Mesodermal cell (in vitro differentiated cells): Measurements from ENCODE around the gene LRRC10B. TPM values are rescaled to one million over a fixed set of nuclear protein-coding genes. Genes with fewer than 3 reads are reported as not detected.
"Not testable (repeated sequence)": the region's sequence is repeated elsewhere in the genome, so short reads cannot be mapped to it uniquely, and the experiment has no call there.

ENCODE experiments used
- H3K27ac ChIP-seq: 2 replicates; pipeline ENCODE4 v1.7.0; 2013; ENCODE audit warnings: mild to moderate bottlenecking, low read depth, low read length, moderate library complexity; ENCODE audit not compliant: severe bottlenecking
- H3K36me3 ChIP-seq: 2 replicates; pipeline ENCODE4 v1.7.1; 2013; ENCODE audit warnings: mild to moderate bottlenecking, low read length, moderate library complexity; ENCODE audit not compliant: control insufficient read depth, insufficient read depth
- H3K4me1 ChIP-seq: one replicate; pipeline ENCODE4 v1.7.1; 2013; ENCODE audit warnings: mild to moderate bottlenecking, low read length; ENCODE audit not compliant: insufficient read depth, control insufficient read depth, poor library complexity, severe bottlenecking
- H3K4me3 ChIP-seq: 2 replicates; pipeline ENCODE4 v1.7.0; 2013; ENCODE audit warnings: low read length, control low read depth, mild to moderate bottlenecking; ENCODE audit not compliant: insufficient read depth, poor library complexity, severe bottlenecking; ENCODE audit errors: extremely low read depth
- H3K9me3 ChIP-seq: 2 replicates; pipeline ENCODE4 v1.7.1; 2013; ENCODE audit warnings: mild to moderate bottlenecking, low read length, moderate library complexity; ENCODE audit not compliant: control insufficient read depth
- WGBS, 2 experiments: methylation state at CpG; one replicate each; pipeline ENCODE4 v1.1.5; 2013; ENCODE audit warnings: missing lambda C conversion rate in 2 of 2; ENCODE audit not compliant: insufficient coverage in 2 of 2; 5-methylcytosine and 5-hydroxymethylcytosine counted together
- polyA plus RNA-seq, 2 experiments: library from polyadenylated mRNA; stranded (reverse); fragments of 50-300 nt; gene quantifications; one replicate each; pipeline ENCODE4 v1.2.3, GENCODE V29; 2013

LRRC10B gene
- polyA plus RNA-seq (2013, experiment 1 of 2), result 0.81 TPM
- polyA plus RNA-seq (2013, experiment 2 of 2), result 0.66 TPM

DNA sequence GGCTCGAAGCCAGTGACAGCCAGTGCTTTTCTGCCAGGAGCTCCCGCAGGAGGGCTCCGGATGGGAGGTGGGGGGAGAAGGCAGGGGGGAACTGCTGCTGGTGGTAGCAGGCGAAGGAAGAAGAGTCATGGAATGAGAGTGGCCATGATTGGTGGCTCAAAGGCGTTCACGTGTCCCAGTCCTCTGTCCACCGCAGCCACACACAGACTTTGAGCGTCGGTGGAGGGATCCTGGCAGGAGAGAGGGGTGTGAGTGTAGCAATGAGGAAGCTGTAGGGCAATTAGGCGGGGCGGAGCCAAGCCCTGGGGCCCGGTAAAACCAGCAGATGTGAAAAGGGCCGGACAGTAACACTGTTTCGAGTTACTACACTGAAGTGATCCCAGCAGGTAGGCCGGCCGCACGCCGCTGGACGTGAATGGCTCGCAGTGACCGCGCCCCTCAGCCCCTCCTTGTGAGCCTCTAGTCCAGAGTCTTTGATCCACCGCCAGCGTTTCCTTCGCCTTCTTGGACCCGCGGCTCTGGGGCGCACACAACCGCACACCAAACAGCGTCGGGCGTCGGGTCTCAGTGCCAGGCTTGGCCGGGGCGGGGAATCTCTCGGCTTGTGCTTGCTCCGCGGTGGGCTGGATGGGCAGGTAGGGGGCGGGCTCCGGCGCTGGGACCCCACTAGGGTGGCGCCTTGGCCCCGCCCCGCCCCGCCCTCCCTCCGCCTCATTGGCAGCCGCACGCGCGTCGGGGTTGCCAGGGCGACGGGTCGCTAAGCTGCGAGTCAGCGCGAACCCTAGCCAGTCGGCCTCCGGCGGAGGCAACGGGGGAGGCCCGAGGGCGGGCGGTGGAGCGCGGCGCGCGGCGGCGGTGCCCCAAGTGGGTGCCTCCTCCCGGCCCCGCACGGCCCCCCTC lies at the start of gene LRRC10B:
Gene LRRC10B (plus strand): TSS at position 788 of the 900 bp plus-strand sequence. CDS start 250 bp downstream, outside the sequence.
- Histone ChIP-seq H3K4me1 (peaks cover 3% of the 10 kb centered on the region), H3K9me3 (no peaks in the 10 kb centered on the region), H3K4me3 (peak within 1 kb of the TSS; percentile 26), H3K27ac (no peak within 1 kb of the TSS), H3K36me3 (no peaks in the 10 kb centered on the region)
- 1 to 2% methylated on average over 48 to 60 of the region's 74 CpGs for WGBS, 2 experiments

GRCh38 chr11:61460474-61460881 lies 48.1 kb upstream of the LRRC10B start:
- Histone ChIP-seq H3K27ac (no peak overlapping the region), H3K4me1 (no peaks in the 10 kb centered on the region)
- WGBS, 2 experiments, result 40 to 92% methylated on average over 1 to 2 of the region's 3 CpGs

GRCh38 chr11:61460986-61461385 lies 47.6 kb upstream of the LRRC10B start:
- Histone ChIP-seq H3K9me3 (no peaks in the 10 kb centered on the region), H3K36me3 (peaks cover 20% of the 10 kb centered on the region), H3K4me1 (no peaks in the 10 kb centered on the region), H3K4me3 (no peak overlapping the region), H3K27ac (no peak overlapping the region)
- 84 to 92% methylated on average over 4 to 5 of the region's 5 CpGs for WGBS, 2 experiments

More at GRCh38 chr11:61460474-61460881, 48.1 kb upstream of the LRRC10B start:
- Histone ChIP-seq H3K36me3 (peaks cover 20% of the 10 kb centered on the region), H3K4me3 (no peak overlapping the region), H3K9me3 (no peaks in the 10 kb centered on the region)

DNA sequence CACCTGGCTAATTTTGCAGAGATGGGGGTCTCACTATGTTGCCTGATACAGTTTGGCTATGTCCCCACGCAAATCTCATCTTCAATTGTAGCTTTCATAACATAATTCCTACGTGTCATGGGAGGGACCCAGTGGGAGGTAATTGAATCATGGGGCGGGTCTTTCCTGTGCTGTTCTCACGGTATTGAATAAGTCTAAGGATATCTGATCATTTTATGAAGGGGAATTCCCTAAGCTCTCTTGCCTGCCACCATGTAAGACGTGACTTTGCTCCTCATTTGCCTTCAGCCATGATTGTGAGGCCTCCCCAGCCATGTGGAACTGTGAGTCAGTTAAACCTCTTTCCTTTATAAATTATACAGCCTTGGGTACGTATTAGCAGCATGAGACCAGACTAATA lies 40.9 kb upstream of the LRRC10B start:
- H3K27ac ChIP-seq, H3K9me3 ChIP-seq, H3K4me3 ChIP-seq, H3K4me1 ChIP-seq: not testable (repeated sequence)
- peaks cover 26% of the 10 kb centered on the region for H3K36me3 ChIP-seq
- 87 to 96% methylated on average over 3 to 4 of the region's 6 CpGs for WGBS, 2 experiments

DNA sequence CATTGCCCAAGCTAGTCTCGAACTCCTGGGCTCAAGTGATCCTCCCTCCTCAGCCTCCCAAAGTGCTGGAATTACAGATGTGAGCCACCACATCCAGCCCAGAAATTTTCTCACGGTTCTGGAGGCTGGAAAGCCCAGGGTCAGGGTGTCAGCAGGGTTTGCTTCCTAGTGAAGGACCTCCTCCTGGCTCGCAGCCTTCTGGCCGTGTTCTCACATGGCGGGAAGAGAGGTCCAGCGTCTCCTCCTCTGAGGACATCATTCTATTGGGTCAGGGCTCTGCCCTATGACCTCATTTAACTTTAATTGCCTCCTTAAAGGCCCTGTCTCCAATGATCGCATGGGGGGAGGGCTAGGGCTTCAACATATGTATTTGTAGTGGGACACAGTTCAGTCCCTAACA lies 40.5 kb upstream of the LRRC10B start:
- H3K4me3 ChIP-seq, result no peak overlapping the region
- H3K9me3 ChIP-seq, result peaks cover 4% of the 10 kb centered on the region
- H3K4me1 ChIP-seq, result no peaks in the 10 kb centered on the region
- WGBS, 2 experiments, result 83 to 94% methylated on average over 6 of the region's 7 CpGs
- H3K36me3 ChIP-seq, result peaks cover 30% of the 10 kb centered on the region
- no peak overlapping the region for H3K27ac ChIP-seq

GRCh38 chr11:61472282-61472681 lies 36.3 kb upstream of the LRRC10B start:
- Histone ChIP-seq H3K36me3 (peaks cover 24% of the 10 kb centered on the region), H3K4me1 (no peaks in the 10 kb centered on the region), H3K4me3 (no peak overlapping the region), H3K9me3 (peaks cover 4% of the 10 kb centered on the region), H3K27ac (no peak overlapping the region)
- whole genome bisulfite sequencing, 2 experiments, result 94 to 100% methylated on average over 1 to 4 of the region's 5 CpGs

DNA sequence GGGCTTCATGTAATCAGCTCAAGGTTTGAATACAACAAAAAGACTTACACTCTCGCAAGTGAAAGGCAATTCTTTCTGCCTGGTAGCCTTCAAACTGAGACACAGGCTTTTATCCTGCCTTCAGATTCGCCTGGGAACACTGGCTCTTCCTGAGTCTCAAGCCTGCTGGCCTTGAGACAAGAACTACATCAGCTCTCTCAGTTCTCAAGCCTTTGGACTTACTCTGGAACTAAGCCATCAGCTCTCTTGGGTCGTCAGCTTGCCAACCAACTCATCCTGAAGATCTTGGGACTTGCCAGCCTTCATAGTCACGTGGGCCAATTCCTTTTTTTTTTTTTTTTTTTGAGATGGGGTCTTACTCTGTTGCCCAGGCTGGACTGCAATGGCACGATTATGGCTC lies 35.7 kb upstream of the LRRC10B start:
- Histone ChIP-seq H3K4me1 (no peaks in the 10 kb centered on the region), H3K9me3 (peaks cover 4% of the 10 kb centered on the region), H3K36me3 (peaks cover 24% of the 10 kb centered on the region), H3K4me3 (no peak overlapping the region), H3K27ac (no peak overlapping the region)
- WGBS, 2 experiments, result 95 to 100% methylated on average over 2 to 3 of the region's 5 CpGs

DNA sequence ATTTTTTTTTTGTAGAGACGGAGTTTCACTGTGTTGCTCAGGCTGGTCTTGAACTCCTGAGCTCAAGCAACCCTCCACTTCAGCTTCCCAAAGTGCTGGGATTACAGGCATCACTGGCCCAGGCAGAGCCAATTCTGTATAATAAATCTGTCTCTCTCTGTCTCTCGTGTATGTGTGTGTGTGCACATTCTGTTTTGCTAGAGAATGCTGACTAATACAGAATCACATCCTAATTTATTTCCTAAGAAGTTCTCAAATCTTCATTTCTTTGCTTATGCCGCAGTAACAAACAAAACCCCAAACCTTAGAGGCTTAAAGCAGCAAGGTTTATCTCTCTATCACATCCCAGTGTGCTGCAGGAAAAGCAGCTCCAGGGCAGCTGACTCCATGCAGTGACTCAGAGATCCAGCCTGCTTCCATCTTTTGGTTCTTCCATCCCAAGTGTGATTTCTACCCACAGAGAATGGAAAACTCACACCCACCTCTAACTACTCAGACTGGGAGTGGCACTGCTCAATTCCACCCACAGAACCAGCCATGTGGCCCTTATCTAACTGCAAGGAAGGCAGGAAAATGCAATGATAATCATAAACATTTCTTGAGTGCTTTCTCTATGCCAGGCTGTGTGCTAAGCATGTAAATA lies 35.1 kb upstream of the LRRC10B start:
- H3K9me3 ChIP-seq, result peaks cover 4% of the 10 kb centered on the region
- WGBS, 2 experiments, result 100% methylated on average over 1 to 2 of the region's 3 CpGs
- peaks cover 24% of the 10 kb centered on the region for H3K36me3 ChIP-seq
- H3K27ac ChIP-seq, result no peak overlapping the region
- no peak overlapping the region for H3K4me3 ChIP-seq
- H3K4me1 ChIP-seq, result no peaks in the 10 kb centered on the region

DNA sequence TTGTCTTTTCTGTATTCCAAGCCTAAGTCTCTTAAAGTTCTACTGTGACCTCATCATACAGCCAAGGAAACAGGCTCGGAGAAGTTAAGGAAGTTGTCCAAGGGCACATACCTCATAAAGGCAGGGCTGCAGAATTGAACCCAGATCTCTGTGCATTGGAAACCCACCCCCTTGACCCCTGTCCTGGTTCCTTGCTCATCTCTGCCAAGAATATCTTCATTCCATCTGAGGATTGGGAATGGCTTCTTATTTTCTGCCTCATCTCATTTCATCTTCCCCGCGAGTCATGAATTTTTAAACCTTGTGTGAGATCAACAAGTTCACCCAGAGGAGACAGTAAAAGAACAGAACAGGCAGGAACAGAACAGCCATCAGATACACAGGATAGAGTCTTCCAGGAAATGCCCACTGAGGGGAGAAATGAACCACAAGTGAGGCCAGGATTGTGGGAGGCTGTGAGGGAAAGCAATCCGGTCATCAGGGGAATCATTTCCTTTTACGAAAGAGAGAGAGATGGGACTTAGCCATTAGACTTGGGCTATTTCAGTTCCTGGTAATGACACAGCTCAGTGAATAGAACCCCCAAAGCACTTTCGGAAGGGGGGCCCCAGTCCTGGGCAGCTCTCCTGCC lies 34.4 kb upstream of the LRRC10B start:
- no peak overlapping the region for H3K4me3 ChIP-seq

DNA sequence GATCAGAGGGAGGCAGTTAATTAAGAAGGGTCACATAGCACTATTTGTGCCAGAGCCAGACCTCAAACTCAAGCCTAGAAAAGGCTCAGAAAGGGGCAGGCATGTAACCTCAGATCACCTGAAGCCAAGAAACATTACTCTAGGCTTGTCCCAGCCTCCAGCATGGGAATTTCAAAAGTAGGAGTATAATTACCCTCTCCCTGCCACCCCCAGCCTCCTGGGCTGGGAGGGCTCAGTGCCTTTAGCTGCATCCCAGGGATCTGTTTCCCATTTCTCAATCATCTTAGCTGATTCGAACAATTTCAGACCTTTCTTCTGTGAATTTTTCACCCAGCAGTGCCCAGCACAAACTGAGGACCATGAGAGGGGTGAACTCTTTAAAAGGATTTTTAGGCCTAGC lies 33.1 kb upstream of the LRRC10B start:
- Histone ChIP-seq H3K4me1 (no peaks in the 10 kb centered on the region), H3K9me3 (peaks cover 4% of the 10 kb centered on the region), H3K4me3 (no peak overlapping the region), H3K27ac (no peak overlapping the region), H3K36me3 (peaks cover 24% of the 10 kb centered on the region)
- no CpG with 5 or more reads among the region's 1 CpG for WGBS, 2 experiments

More for the DNA sequence above, 34.4 kb upstream of the LRRC10B start:
- 91 to 96% methylated on average over 4 to 6 of the region's 6 CpGs for WGBS, 2 experiments
- no peak overlapping the region for H3K27ac ChIP-seq
- H3K36me3 ChIP-seq, result peaks cover 24% of the 10 kb centered on the region
- peaks cover 4% of the 10 kb centered on the region for H3K9me3 ChIP-seq
- no peaks in the 10 kb centered on the region for H3K4me1 ChIP-seq
